ENCODE results near the gene MYBPC2. TPM values are rescaled to one million over a fixed set of nuclear protein-coding genes. Genes with fewer than 3 reads are reported as not detected.

MYBPC2 gene
- total RNA-seq, 1 donor from 2014 or later = not detected

GRCh38 chr19:50514346-50515167, 81.9 kb downstream of the MYBPC2 start:
- Mint-ChIP-seq H3K27ac (ENCODE audit: unreplicated experiment) (no peak overlapping the region), H3K4me3 (ENCODE audit: unreplicated experiment) (no peak overlapping the region), H3K4me1 (ENCODE audit: unreplicated experiment) (peaks cover 15% of the 10 kb centered on the region), H3K36me3 (ENCODE audit: unreplicated experiment) (no peaks in the 10 kb centered on the region), H3K9me3 (ENCODE audit: unreplicated experiment) (no peaks in the 10 kb centered on the region), H3K27me3 (ENCODE audit: unreplicated experiment) (no peaks in the 10 kb centered on the region)
- no peak for DNase-seq (ENCODE audit: extremely low spot score, unreplicated experiment)
- TF ChIP-seq, protein P1, sequence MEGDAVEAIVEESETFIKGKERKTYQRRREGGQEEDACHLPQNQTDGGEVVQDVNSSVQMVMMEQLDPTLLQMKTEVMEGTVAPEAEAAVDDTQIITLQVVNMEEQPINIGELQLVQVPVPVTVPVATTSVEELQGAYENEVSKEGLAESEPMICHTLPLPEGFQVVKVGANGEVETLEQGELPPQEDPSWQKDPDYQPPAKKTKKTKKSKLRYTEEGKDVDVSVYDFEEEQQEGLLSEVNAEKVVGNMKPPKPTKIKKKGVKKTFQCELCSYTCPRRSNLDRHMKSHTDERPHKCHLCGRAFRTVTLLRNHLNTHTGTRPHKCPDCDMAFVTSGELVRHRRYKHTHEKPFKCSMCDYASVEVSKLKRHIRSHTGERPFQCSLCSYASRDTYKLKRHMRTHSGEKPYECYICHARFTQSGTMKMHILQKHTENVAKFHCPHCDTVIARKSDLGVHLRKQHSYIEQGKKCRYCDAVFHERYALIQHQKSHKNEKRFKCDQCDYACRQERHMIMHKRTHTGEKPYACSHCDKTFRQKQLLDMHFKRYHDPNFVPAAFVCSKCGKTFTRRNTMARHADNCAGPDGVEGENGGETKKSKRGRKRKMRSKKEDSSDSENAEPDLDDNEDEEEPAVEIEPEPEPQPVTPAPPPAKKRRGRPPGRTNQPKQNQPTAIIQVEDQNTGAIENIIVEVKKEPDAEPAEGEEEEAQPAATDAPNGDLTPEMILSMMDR (IDR thresholded peaks at IDR 0.05) = no peak

DNA sequence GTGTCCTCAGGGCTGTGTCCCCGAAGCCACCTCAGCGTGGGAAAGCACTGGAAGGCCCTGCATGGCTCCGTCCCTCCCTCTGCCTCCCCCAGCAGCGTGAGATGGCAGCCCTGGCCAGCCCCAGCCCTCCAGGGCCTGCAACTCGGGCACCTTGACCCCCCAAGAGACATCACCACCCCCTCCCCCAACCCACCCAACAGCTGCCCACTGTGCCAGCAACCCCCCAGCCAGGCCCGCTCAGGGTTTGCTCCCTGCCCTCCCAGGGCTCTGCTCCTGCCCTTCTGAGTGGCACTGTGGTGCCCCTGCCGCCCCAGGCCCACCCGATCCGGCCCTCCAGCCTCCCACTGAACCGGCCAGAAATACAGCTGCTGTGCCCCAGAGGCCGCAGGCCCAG, 82.5 kb downstream of the MYBPC2 start:
- Mint-ChIP-seq H3K9me3 (ENCODE audit: unreplicated experiment) (no peaks in the 10 kb centered on the region), H3K36me3 (ENCODE audit: unreplicated experiment) (no peaks in the 10 kb centered on the region)

More for the DNA sequence above, 82.5 kb downstream of the MYBPC2 start:
- TF ChIP-seq, protein P1 (IDR thresholded peaks at IDR 0.05) = no peak
- Mint-ChIP-seq H3K4me3 (ENCODE audit: unreplicated experiment) (no peak overlapping the region), H3K4me1 (ENCODE audit: unreplicated experiment) (peaks cover 12% of the 10 kb centered on the region), H3K27me3 (ENCODE audit: unreplicated experiment) (no peaks in the 10 kb centered on the region), H3K27ac (ENCODE audit: unreplicated experiment) (no peak overlapping the region)
- DNase-seq (ENCODE audit: extremely low spot score, unreplicated experiment) = no peak

Other genes starting within 250 kb of the MYBPC2 start
- gene MYH14, start 229.3 kb upstream of the MYBPC2 start, total RNA-seq = not detected in 2 replicates
- 1.1 and 1.2 TPM in 2 replicates for gene KCNC3, start 103.5 kb upstream of the MYBPC2 start, total RNA-seq
- 0.16 and 1.3 TPM in 2 replicates for gene NAPSA, start 67.3 kb upstream of the MYBPC2 start, total RNA-seq
- gene NR1H2, start 56.4 kb upstream of the MYBPC2 start, total RNA-seq = 53.4 and 64.5 TPM in 2 replicates
- gene POLD1, start 48.5 kb upstream of the MYBPC2 start, total RNA-seq = 19.6 and 22.2 TPM in 2 replicates
- gene SPIB, start 14.0 kb upstream of the MYBPC2 start, total RNA-seq = not detected in 2 replicates
- gene EMC10, start 43.6 kb downstream of the MYBPC2 start, total RNA-seq = 166 and 172 TPM in 2 replicates
- gene GARIN5A, start 44.0 kb downstream of the MYBPC2 start, total RNA-seq = 1.8 and 2.0 TPM in 2 replicates
- gene JOSD2, start 78.3 kb downstream of the MYBPC2 start, total RNA-seq = 43.7 and 46.9 TPM in 2 replicates
- not detected in 2 replicates for gene ASPDH, start 81.0 kb downstream of the MYBPC2 start, total RNA-seq
- 0.11 and 0.52 TPM in 2 replicates for gene LRRC4B, start 135.5 kb downstream of the MYBPC2 start, total RNA-seq
- 0.29 and 0.38 TPM in 2 replicates for gene SYT3, start 207.0 kb downstream of the MYBPC2 start, total RNA-seq
- gene C19orf81, start 216.6 kb downstream of the MYBPC2 start, total RNA-seq = not detected in 2 replicates